ENCODE results near the gene MRPS11. TPM values are rescaled to one million over a fixed set of nuclear protein-coding genes. Genes with fewer than 3 reads are reported as not detected.

Gene MRPS11
- total RNA-seq, 1 donor from 2014 or later: 45.2 TPM

DNA sequence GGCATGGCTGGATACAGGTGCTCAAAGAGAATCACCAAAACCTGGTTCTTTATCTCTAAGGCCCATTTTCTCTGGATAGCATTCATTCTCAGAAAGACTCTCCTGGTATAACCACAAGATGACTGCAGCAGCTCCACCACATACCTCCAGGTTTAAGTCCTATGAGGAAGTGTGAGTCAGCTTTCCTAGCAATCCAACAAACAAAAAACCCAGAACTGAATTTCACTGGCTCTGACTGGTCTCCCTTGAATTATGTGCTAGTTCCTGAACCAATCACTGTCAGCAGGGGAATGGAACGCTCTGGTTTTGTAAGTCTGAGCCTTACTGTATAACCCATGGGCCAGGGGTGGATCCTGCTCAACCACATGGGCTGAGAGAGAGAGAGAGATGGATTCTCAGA lies 27.5 kb upstream of the MRPS11 start:
- TF ChIP-seq, protein P1, sequence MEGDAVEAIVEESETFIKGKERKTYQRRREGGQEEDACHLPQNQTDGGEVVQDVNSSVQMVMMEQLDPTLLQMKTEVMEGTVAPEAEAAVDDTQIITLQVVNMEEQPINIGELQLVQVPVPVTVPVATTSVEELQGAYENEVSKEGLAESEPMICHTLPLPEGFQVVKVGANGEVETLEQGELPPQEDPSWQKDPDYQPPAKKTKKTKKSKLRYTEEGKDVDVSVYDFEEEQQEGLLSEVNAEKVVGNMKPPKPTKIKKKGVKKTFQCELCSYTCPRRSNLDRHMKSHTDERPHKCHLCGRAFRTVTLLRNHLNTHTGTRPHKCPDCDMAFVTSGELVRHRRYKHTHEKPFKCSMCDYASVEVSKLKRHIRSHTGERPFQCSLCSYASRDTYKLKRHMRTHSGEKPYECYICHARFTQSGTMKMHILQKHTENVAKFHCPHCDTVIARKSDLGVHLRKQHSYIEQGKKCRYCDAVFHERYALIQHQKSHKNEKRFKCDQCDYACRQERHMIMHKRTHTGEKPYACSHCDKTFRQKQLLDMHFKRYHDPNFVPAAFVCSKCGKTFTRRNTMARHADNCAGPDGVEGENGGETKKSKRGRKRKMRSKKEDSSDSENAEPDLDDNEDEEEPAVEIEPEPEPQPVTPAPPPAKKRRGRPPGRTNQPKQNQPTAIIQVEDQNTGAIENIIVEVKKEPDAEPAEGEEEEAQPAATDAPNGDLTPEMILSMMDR (conservative IDR thresholded peaks at IDR 0.05): no peak
- Mint-ChIP-seq H3K36me3 (no peaks in the 10 kb centered on the region), H3K4me3 (no peak overlapping the region), H3K27me3 (peaks cover 38% of the 10 kb centered on the region), H3K9me3 (no peaks in the 10 kb centered on the region), H3K27ac (no peak overlapping the region), H3K4me1 (ENCODE audit: unreplicated experiment) (no peaks in the 10 kb centered on the region)
- DNase-seq (ENCODE audit: extremely low spot score, unreplicated experiment): no peak

DNA sequence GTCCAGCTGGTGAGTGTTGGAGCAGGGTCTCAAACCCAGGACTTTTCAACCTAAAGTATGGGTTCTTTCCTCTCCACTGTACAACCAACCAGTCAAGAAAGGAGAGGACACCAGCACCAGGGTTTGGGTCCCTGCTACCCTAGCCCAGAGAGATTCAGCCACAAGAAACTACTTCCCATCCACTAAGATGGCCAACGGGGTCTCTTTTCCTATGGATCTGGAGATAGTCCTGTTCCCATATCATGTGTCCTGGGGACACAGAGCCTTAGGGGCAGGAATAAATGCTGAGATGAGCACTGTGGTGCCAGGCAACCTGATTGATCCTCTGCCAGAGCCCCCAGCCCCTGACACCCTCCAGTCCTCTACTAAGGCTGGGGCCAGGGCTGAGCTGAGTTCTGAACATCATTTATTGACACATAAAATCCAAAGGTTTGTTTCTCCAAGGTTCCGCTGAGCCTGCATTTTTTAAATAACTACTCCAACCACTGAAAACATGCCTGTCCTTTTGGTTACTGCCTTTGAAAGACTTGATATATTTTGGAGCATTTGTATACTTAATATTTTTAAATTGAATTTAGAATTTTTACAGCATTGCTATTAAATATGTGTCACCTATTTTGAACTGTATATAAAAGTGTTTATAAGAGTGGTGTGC lies 26.3 kb upstream of the MRPS11 start:
- TF ChIP-seq, protein P1 (conservative IDR thresholded peaks at IDR 0.05): no peak
- no peak for DNase-seq (ENCODE audit: extremely low spot score, unreplicated experiment)
- no peaks in the 10 kb centered on the region for H3K4me1 Mint-ChIP-seq (ENCODE audit: unreplicated experiment)
- H3K36me3 Mint-ChIP-seq: no peaks in the 10 kb centered on the region
- no peak overlapping the region for H3K27ac Mint-ChIP-seq
- peaks cover 34% of the 10 kb centered on the region for H3K27me3 Mint-ChIP-seq
- no peaks in the 10 kb centered on the region for H3K9me3 Mint-ChIP-seq
- H3K4me3 Mint-ChIP-seq: no peak overlapping the region

GRCh38 chr15:88447206-88447605 lies 20.3 kb upstream of the MRPS11 start:
- Mint-ChIP-seq H3K27ac (no peak overlapping the region), H3K4me3 (no peak overlapping the region), H3K4me1 (ENCODE audit: unreplicated experiment) (peaks cover 3% of the 10 kb centered on the region), H3K27me3 (peaks cover 40% of the 10 kb centered on the region), H3K36me3 (no peaks in the 10 kb centered on the region), H3K9me3 (no peaks in the 10 kb centered on the region)
- TF ChIP-seq, protein P1 (conservative IDR thresholded peaks at IDR 0.05): no peak
- DNase-seq (ENCODE audit: extremely low spot score, unreplicated experiment): no peak

DNA sequence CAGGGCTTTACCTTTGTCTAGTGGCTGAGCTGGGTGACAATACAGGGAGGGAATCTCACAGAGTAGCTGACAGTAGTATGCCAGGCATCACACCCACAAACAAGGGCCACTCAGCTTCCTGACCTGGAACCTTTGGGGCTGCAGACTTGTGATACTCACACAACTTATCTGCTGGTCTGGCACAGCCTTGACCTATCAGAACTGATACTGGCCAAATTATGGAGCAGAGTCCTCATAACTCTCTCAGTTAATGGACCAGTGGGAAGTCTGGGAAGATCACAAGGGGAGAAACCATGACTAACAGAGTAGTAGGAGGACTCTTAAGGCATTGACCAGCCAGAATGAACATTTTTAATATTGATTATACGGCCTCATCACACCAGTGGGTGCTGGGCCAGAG lies 19.8 kb upstream of the MRPS11 start:
- H3K4me3 Mint-ChIP-seq: no peak overlapping the region
- H3K9me3 Mint-ChIP-seq: no peaks in the 10 kb centered on the region
- H3K4me1 Mint-ChIP-seq (ENCODE audit: unreplicated experiment): peaks cover 3% of the 10 kb centered on the region
- TF ChIP-seq, protein P1 (conservative IDR thresholded peaks at IDR 0.05): no peak
- H3K36me3 Mint-ChIP-seq: no peaks in the 10 kb centered on the region
- no peak overlapping the region for H3K27ac Mint-ChIP-seq
- no peak for DNase-seq (ENCODE audit: extremely low spot score, unreplicated experiment)
- H3K27me3 Mint-ChIP-seq: peaks cover 38% of the 10 kb centered on the region

- no peaks in the 10 kb centered on the region for H3K36me3 Mint-ChIP-seq
- TF ChIP-seq, protein P1 (conservative IDR thresholded peaks at IDR 0.05): no peak
- DNase-seq (ENCODE audit: extremely low spot score, unreplicated experiment): no peak
- H3K4me1 Mint-ChIP-seq (ENCODE audit: unreplicated experiment): peaks cover 3% of the 10 kb centered on the region
- H3K4me3 Mint-ChIP-seq: no peak overlapping the region
- no peaks in the 10 kb centered on the region for H3K9me3 Mint-ChIP-seq
- peaks cover 35% of the 10 kb centered on the region for H3K27me3 Mint-ChIP-seq
- no peak overlapping the region for H3K27ac Mint-ChIP-seq
Measured at GRCh38 chr15:88448991-88449461, 18.5 kb upstream of the MRPS11 start.

Measured in type B pancreatic cell (in vitro differentiated cells).